SK-N-SH (cell line): ENCODE data around the gene KRT39. TPM values are rescaled to one million over a fixed set of nuclear protein-coding genes. Genes with fewer than 3 reads are reported as not detected.

Experiments
- CTCF ChIA-PET: fragments of 300-600, 350-600 bp; formaldehyde crosslinking; extraction: SDS; loops from one replicate; lab custom pipeline; 2021; lab: Yijun Ruan, JAX
- POLR2A ChIA-PET: fragments of 350-600 bp; sonication (Branson Sonifier 250); formaldehyde crosslinking; extraction: SDS; loops from one replicate; lab custom pipeline; 2020; ENCODE audit warnings: antibody characterized with exemption, inconsistent platforms; lab: Yijun Ruan, JAX
- DNase-seq: peaks from one replicate; pipeline ENCODE4 v3.0.0; 2012
- H2AFZ ChIP-seq: fragments of 200-600 bp; sonication (generic); 2 replicates; pipeline ENCODE4 v1.8.1; 2016; ENCODE audit warnings: antibody characterized with exemption, mild to moderate bottlenecking, low read depth
- H3F3A ChIP-seq: fragments of 200-600 bp; sonication (generic); replicated peaks from 2 replicates; pipeline ENCODE3; 2016; ENCODE audit warnings: antibody characterized with exemption, mild to moderate bottlenecking; ENCODE audit not compliant: insufficient read depth
- H3K27ac ChIP-seq, 2 experiments: fragments of 200-500 bp in 1 of 2; fragments of 200-600 bp in 1 of 2; sonication (Bioruptor generic) in 1 of 2; sonication (generic), shearing (Covaris generic) in 1 of 2; 2 replicates each; pipeline versions ENCODE4 v1.5.1 to v1.6.1; 2014 to 2016; ENCODE audit warnings: low read depth in 2 of 2, inconsistent platforms in 1 of 2, low read length in 1 of 2, mild to moderate bottlenecking in 1 of 2, mixed read lengths in 1 of 2
- H3K27me3 ChIP-seq: fragments of 200-600 bp; sonication (generic), shearing (Covaris generic); 2 replicates; pipeline ENCODE4 v1.6.1; 2016; ENCODE audit warnings: mixed run types; ENCODE audit not compliant: insufficient read depth
- H3K36me3 ChIP-seq, 2 experiments: fragments of 200-500 bp in 1 of 2; fragments of 200-600 bp in 1 of 2; sonication (Bioruptor generic) in 1 of 2; sonication (generic) in 1 of 2; replicated peaks in 1 of 2; 2 replicates each; pipeline versions ENCODE3 to v1.5.1; 2014 to 2016; ENCODE audit warnings: low read length in 1 of 2, mild to moderate bottlenecking in 1 of 2; ENCODE audit not compliant: insufficient read depth in 2 of 2, control insufficient read depth in 1 of 2
- H3K4me1 ChIP-seq, 2 experiments: fragments of 200-500 bp in 1 of 2; fragments of 200-600 bp in 1 of 2; sonication (Bioruptor generic) in 1 of 2; sonication (generic), shearing (Covaris generic) in 1 of 2; 2 replicates each; pipeline versions ENCODE4 v1.5.1 to v1.6.1; 2014 to 2016; ENCODE audit warnings: low read depth in 1 of 2, low read length in 1 of 2, mixed run types in 1 of 2; ENCODE audit not compliant: insufficient read depth in 2 of 2, control insufficient read depth in 1 of 2
- H3K4me2 ChIP-seq: fragments of 200-600 bp; sonication (generic), shearing (Covaris generic); 2 replicates; pipeline ENCODE4 v1.6.1; 2017; ENCODE audit warnings: mixed run types
- H3K4me3 ChIP-seq, 2 experiments: fragments of 200-500 bp in 1 of 2; fragments of 200-600 bp in 1 of 2; sonication (Bioruptor generic) in 1 of 2; sonication (generic), shearing (Covaris generic) in 1 of 2; 2 replicates each; pipeline versions ENCODE4 v1.5.1 to v1.8.1; 2014 to 2016; ENCODE audit warnings: low read depth in 2 of 2, inconsistent platforms in 1 of 2, low read length in 1 of 2, mild to moderate bottlenecking in 1 of 2, mixed read lengths in 1 of 2, moderate library complexity in 1 of 2
- H3K79me2 ChIP-seq: fragments of 200-600 bp; sonication (generic); 2 replicates; pipeline ENCODE4 v1.8.1; 2017; ENCODE audit warnings: mild to moderate bottlenecking; ENCODE audit not compliant: insufficient read depth
- H3K9ac ChIP-seq: fragments of 200-600 bp; sonication (generic); 2 replicates; pipeline ENCODE4 v1.6.1; 2017; ENCODE audit warnings: mixed run types
- H3K9me2 ChIP-seq: fragments of 200-600 bp; sonication (generic); 2 replicates; pipeline ENCODE4 v1.6.1; 2017; ENCODE audit warnings: mixed run types
- H3K9me3 ChIP-seq: fragments of 200-600 bp; sonication (generic); 2 replicates; pipeline ENCODE4 v1.6.1; 2017; ENCODE audit warnings: mixed run types, mild to moderate bottlenecking, moderate library complexity
- H4K20me1 ChIP-seq: fragments of 200-600 bp; sonication (generic); 2 replicates; pipeline ENCODE4 v1.6.1; 2017; ENCODE audit warnings: mild to moderate bottlenecking, mixed run types; ENCODE audit not compliant: insufficient read depth
- ELF1 ChIP-seq: IDR thresholded peaks from 2 replicates; pipeline ENCODE4 v1.4.0; 2012
- EZH2phosphoT487 ChIP-seq: fragments of 200-600 bp; sonication (generic); IDR thresholded peaks from 2 replicates; pipeline ENCODE4 v1.6.1; 2017; ENCODE audit warnings: low read depth, mixed run types, mild to moderate bottlenecking, antibody characterized with exemption, moderate library complexity, borderline replicate concordance
- FOSL2 ChIP-seq: IDR thresholded peaks from 2 replicates; pipeline ENCODE4 v1.4.0; 2012; ENCODE audit warnings: low read depth, mild to moderate bottlenecking, moderate library complexity, borderline replicate concordance
- FOXJ3 ChIP-seq: sonication (generic); formaldehyde crosslinking; IDR thresholded peaks from 2 replicates; pipeline ENCODE4 v1.5.1; 2020; ENCODE audit warnings: mild to moderate bottlenecking, missing genetic modification reagents
- JUND ChIP-seq: IDR thresholded peaks from 2 replicates; pipeline ENCODE4 v1.4.0; 2012
- PBX3 ChIP-seq: IDR thresholded peaks from 2 replicates; pipeline ENCODE4; 2012
- POLR2AphosphoS5 ChIP-seq: IDR thresholded peaks from 2 replicates; pipeline ENCODE4 v1.6.1; 2012; ENCODE audit warnings: low read depth, low read length
- RFX5 ChIP-seq: IDR thresholded peaks from 2 replicates; pipeline ENCODE4 v1.6.1; 2012; ENCODE audit warnings: mild to moderate bottlenecking, improper control_type of control experiment, low read length
- SIN3A ChIP-seq: IDR thresholded peaks from 2 replicates; pipeline ENCODE4 v1.6.1; 2012; ENCODE audit warnings: low read depth, mild to moderate bottlenecking, low read length, moderate library complexity, borderline replicate concordance
- TAF1 ChIP-seq: IDR thresholded peaks from 2 replicates; pipeline ENCODE4 v1.6.1; 2012; ENCODE audit warnings: low read depth, mild to moderate bottlenecking, low read length, moderate library complexity, borderline replicate concordance
- USF1 ChIP-seq: IDR thresholded peaks from 2 replicates; pipeline ENCODE4 v1.4.0; 2012; ENCODE audit warnings: low read depth, borderline replicate concordance
- YY1 ChIP-seq: IDR thresholded peaks from 2 replicates; pipeline ENCODE4 v1.4.0; 2012; ENCODE audit warnings: low read depth, mild to moderate bottlenecking
- WGBS: methylation state at CpG from one replicate; pipeline ENCODE4 v1.1.6; 2017; ENCODE audit warnings: low lambda C conversion rate; 5-methylcytosine and 5-hydroxymethylcytosine counted together
- polyA plus RNA-seq, 3 experiments: library from polyadenylated mRNA; depleted of rRNA; stranded (reverse); fragments of >200 nt; gene quantifications; 2 replicates each; pipeline ENCODE4 v1.2.3, GENCODE V29; 2012
- TF ChIP-seq, protein P1 (sequence below): IDR thresholded peaks from 2 replicates; pipeline ENCODE4 v1.6.1; 2012; ENCODE audit warnings: mild to moderate bottlenecking, low read depth, low read length, moderate library complexity

KRT39 gene
- not detected in 2 replicates for polyA plus RNA-seq (2012; rRNA removed)
- polyA plus RNA-seq (2012; cell fraction: cytosol; rRNA removed) = not detected in 2 replicates
- polyA plus RNA-seq (2012; cell fraction: nucleus; rRNA removed) = not detected in 2 replicates

GRCh38 chr17:40966848-40967247 lies at the start of gene KRT39:
TSS of gene KRT39 (minus strand) at chr17:40966948. CDS start at chr17:40966856, 92 bp downstream.
- no peaks in the 10 kb centered on the region for H3K79me2 ChIP-seq
- no peak for DNase-seq
- WGBS = 5% methylated on average over 1 of the region's 1 CpG

GRCh38 chr17:41015454-41015853 lies 48.7 kb upstream of the KRT39 start:
- Histone ChIP-seq H3F3A (no peaks in the 10 kb centered on the region), H3K36me3 (no peaks in the 10 kb centered on the region), H3K4me3 (no peak overlapping the region), H3K79me2 (no peaks in the 10 kb centered on the region), H3K9me3 (no peaks in the 10 kb centered on the region), H3K27ac (no peak overlapping the region), H3K9me2 (no peaks in the 10 kb centered on the region), H3K4me2 (no peak overlapping the region), H3K27me3 (peaks cover 36% of the 10 kb centered on the region; the same call in 1 of the 2 replicates), H3K9ac (no peak overlapping the region), H3K4me1 (no peaks in the 10 kb centered on the region)
- ChIA-PET CTCF (interaction anchor here (0.6 kb wide), 1 partner anchor 58 kb away, joined by 3 read pairs; no protein-coding TSS in a partner anchor), POLR2A (no interaction called here)
- no peak for DNase-seq
- WGBS = 14% methylated on average over 7 of the region's 7 CpGs
- TF ChIP-seq FOXJ3 (CRISPR knock-in tag) = no peak
- TF ChIP-seq USF1 = no peak
- no peak for TF ChIP-seq FOSL2
- no peak for TF ChIP-seq JUND
- TF ChIP-seq, all 33 proteins: peak for 0
- Histone ChIP-seq H4K20me1 (no peaks in the 10 kb centered on the region), H2AFZ (no peak overlapping the region)

More at GRCh38 chr17:40966848-40967247, at the start of gene KRT39:
- Histone ChIP-seq H4K20me1 (no peaks in the 10 kb centered on the region), H3K4me1 (no peaks in the 10 kb centered on the region), H3K27ac (no peak within 1 kb of the TSS), H3K9ac (no peak within 1 kb of the TSS), H2AFZ (no peak within 1 kb of the TSS), H3K36me3 (peaks cover 0 to 4% of the 10 kb centered on the region in 2 experiments), H3F3A (no peaks in the 10 kb centered on the region), H3K4me2 (no peak within 1 kb of the TSS), H3K27me3 (no peaks in the 10 kb centered on the region; the same call in 1 of the 2 replicates), H3K4me3 (no peak within 1 kb of the TSS), H3K9me2 (no peaks in the 10 kb centered on the region), H3K9me3 (no peaks in the 10 kb centered on the region)
- no peak for TF ChIP-seq POLR2AphosphoS5
- no peak for TF ChIP-seq USF1
- ChIA-PET CTCF (no interaction called here), POLR2A (no interaction called here)

DNA sequence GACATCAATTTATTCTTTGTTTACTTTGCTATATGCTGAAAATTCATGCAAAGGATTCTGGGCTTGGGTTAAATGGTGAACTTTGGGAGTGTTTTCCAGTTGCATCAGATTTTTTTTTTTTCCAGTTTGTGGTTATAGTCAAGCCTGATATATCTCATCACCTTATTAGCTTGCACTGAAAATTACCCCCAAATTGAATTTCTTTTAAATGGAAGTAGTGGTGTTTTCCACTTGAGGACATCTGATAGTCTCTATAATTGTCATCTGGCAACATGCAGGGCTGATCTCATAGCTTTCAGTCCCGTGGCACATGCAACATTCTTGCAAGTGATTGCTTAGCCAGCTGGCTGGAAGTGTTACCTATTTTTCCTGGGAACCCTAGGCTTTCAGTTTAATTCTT lies 46.9 kb upstream of the KRT39 start:
- Histone ChIP-seq H3K27me3 (peaks cover 38% of the 10 kb centered on the region; the same call in 1 of the 2 replicates), H3K9ac (no peak overlapping the region), H3K4me1 (no peaks in the 10 kb centered on the region), H3K9me2 (no peaks in the 10 kb centered on the region), H3K27ac (no peak overlapping the region), H2AFZ (no peak overlapping the region), H3K36me3 (no peaks in the 10 kb centered on the region), H3K4me2 (no peak overlapping the region), H4K20me1 (no peaks in the 10 kb centered on the region), H3K4me3 (no peak overlapping the region), H3K79me2 (no peaks in the 10 kb centered on the region), H3K9me3 (no peaks in the 10 kb centered on the region), H3F3A (no peaks in the 10 kb centered on the region)
- no peak for DNase-seq
- POLR2A ChIA-PET = no interaction called here
- CTCF ChIA-PET = interaction anchor here (0.8 to 1.0 kb wide), 3 partner anchors 67 to 649 kb away, joined by 3 to 4 read pairs (median 3); no protein-coding TSS in a partner anchor
- WGBS = 0% methylated on average over 1 of the region's 1 CpG
- TF ChIP-seq TAF1 = no peak
- TF ChIP-seq, protein P1, sequence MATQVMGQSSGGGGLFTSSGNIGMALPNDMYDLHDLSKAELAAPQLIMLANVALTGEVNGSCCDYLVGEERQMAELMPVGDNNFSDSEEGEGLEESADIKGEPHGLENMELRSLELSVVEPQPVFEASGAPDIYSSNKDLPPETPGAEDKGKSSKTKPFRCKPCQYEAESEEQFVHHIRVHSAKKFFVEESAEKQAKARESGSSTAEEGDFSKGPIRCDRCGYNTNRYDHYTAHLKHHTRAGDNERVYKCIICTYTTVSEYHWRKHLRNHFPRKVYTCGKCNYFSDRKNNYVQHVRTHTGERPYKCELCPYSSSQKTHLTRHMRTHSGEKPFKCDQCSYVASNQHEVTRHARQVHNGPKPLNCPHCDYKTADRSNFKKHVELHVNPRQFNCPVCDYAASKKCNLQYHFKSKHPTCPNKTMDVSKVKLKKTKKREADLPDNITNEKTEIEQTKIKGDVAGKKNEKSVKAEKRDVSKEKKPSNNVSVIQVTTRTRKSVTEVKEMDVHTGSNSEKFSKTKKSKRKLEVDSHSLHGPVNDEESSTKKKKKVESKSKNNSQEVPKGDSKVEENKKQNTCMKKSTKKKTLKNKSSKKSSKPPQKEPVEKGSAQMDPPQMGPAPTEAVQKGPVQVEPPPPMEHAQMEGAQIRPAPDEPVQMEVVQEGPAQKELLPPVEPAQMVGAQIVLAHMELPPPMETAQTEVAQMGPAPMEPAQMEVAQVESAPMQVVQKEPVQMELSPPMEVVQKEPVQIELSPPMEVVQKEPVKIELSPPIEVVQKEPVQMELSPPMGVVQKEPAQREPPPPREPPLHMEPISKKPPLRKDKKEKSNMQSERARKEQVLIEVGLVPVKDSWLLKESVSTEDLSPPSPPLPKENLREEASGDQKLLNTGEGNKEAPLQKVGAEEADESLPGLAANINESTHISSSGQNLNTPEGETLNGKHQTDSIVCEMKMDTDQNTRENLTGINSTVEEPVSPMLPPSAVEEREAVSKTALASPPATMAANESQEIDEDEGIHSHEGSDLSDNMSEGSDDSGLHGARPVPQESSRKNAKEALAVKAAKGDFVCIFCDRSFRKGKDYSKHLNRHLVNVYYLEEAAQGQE = no peak
- TF ChIP-seq EZH2phosphoT487 = no peak
- no peak for TF ChIP-seq YY1
- no peak for TF ChIP-seq FOSL2
- TF ChIP-seq SIN3A = no peak
- TF ChIP-seq RFX5 = no peak
- no peak for TF ChIP-seq PBX3
- TF ChIP-seq ELF1 = no peak
